Stimulated activated CD4-positive, alpha-beta T cell treated with anti-CD3 and anti-CD28 coated beads, Interleukin-4, amount 100 ng/mL, for 48 hours (primary cell): ENCODE measurements around the gene TOX2.

Experiments
- DNase-seq, 2 donors: peaks; one replicate each; pipeline ENCODE4 v3.0.0-alpha.2; 2020; ENCODE audit warnings: low read depth in 2 of 2

TOX2 gene

DNA sequence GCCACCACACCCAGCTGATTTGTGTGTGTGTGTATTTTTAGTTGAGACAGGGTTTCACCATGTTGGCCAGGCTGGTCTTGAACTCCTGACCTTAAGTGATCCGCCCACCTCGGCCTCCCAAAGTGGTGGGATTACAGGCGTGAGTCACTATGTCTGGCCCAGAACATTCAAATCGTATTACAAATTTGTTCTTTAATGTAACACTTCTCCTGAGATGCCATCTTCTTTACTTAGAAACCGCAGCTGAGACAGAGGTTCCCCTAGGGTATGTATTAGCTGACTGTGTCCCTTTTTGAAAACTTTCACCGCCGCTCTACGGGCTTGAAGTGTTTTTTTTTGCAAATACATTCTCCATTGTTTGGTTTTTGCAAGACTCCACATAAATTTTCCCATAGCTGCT lies 62.6 kb downstream of the TOX2 start:
- no peak for DNase-seq

DNA sequence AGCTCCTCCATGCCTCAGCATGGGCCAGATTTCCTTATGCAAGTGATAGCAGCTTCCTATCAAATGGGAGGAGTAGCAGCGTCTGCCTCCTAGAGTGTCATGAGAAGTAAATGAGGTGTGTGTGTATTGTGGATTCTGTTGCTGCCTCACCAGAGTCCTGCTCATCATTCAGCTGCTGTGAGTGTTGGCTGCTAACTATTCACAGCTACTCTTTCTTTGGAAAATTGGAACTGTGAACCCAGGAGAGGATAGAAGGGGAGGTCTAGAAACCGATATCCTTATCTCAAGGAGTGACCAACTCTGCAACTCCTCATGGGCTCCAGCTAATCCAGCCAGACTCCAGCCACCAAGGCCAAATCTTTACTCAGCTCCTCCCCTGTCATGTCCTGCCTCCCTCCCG lies 63.3 kb downstream of the TOX2 start:
- no peak for DNase-seq

DNA sequence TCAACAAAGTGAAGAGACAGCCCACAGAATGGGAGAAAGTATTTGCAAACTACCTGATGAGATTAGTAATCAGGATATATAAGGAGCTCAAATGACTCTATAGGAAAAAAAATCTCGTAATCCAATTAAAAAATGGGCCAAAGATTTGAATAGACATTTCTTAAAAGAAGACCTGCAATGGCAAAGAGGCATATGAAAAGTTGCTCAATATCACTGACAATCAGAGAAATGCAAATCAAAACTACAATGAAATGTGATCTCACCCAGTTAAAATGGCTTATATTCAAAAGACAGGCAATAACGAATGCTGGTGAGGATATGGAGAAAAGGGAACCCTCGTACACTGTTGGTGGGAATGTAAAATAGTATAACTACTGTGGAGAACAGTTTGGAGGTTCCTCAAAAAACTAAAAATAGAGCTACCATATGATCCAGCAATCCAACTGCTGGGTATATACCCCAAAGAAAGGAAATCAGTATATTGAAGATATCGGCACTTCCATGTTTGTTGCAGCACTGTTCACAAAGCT lies 65.0 kb downstream of the TOX2 start:
- no peak for DNase-seq

DNA sequence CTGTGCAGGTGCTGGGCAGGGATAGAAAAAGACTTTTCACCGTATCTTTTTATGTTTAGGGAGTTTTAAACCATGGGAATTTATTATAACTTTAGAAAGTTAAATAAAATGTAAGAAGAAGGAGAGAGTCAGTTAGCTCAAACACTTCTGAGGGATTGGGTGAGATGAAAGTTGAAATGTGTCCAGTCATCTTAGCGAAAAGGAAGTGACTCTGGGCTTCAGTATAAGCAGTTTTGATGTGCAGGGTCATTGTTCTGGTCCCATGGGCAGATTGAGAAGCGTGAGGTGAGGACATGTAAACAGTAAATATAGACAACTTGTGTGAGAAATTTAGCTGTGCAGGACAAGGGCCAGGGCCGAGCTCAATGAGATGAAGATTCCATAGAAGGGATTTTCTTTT lies 66.9 kb downstream of the TOX2 start:
- no peak for DNase-seq

DNA sequence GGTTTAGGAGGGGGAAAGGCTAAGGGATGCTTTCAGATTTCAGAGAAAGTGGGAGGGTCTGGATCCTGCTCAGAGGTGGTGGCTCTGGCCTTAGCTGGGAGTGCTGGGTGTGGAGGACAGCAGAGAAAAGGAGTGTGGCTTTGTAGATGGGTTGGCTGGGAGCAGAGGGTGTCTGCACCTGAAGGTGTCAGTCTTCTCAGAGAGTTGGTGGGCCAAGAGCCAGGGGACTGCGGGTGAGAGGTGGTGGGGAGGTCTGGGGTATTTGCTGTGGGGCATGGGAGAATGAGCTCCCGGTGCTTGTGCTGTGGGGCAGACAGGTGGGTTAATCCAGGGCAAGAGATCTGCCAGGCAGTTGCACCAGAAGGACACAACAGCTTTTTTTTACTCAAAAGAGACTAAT lies 67.4 kb downstream of the TOX2 start:
- DNase-seq: no peak

DNA sequence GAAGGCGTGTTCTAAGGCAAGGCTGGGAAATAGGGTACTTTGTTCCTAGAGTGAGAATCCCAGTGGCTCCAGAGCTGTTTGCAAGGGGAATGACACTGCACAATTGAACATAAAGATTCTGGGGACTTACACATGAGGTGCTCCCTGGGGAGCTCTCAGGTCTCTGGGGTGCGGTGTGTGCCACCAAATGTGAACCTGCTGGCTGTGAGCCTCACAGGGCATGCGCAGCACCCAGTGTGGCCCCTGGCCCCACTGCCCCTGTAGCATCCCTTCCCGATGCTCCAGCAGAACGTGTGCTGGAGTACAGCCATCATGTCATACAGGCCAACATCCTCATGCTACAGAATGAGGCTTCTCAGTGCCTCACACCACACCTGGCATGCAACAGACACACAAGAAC lies 68.2 kb downstream of the TOX2 start:
- no peak for DNase-seq

DNA sequence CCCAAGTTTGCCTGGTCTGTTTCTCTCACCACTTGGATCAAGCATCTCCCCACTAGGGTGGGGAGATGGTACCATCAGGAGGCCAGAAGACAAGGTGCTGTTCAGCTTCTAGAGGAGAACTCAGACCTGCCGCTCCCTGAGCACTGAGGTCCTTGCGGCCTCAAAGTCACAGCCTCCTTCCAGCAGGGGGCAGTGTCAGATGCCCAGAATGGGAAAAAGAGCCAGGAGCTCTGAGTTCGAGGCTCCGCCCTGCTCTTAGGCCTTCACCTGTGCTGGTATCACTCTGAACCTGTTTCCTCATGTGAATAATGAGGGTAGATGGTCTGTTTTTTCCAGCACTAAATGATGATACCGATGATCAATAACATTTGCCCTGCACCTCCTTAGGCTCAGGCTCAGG lies 68.7 kb downstream of the TOX2 start:
- peak; percentile 47 to 49 for DNase-seq

DNA sequence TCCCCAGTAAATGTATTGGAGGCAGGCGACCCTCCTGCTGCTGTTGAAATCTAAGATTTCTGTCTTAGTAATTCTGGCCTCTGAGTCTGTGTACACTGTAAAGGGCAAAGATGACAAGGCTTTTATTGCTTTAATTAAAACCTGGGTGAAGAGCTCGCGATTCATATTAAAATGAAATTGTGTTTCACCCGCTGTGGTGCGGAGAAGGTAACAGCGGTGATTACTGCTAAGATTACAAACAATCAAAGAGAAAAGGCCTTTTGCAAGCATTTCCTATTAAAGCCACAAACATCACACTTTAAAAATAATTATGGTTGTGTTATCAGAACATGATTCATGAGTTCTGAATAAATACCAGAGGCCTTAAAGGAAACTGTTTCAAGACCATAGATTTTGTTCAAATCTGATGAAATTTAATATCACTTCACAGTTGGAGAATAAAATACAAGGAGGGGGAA lies 69.3 kb downstream of the TOX2 start:
- no peak for DNase-seq

DNA sequence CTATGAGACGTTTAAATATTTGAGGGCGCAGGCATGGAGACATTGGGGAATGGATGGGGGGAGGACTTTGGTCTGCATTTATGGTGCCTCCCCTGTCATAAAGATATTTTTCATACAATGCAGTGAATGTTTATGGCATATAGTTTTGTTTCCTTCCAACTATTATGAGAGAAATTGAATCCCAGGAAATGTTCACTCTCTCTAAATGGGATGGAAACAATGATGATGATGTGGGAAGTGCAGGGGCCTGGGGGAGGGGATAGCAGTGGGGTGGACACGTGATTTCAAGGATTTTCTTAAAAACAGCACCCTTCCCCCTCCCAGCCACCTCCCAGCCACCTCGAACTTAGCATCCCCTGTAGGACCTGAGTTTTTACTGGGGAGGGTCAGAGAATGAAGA lies 69.9 kb downstream of the TOX2 start:
- no peak for DNase-seq

DNA sequence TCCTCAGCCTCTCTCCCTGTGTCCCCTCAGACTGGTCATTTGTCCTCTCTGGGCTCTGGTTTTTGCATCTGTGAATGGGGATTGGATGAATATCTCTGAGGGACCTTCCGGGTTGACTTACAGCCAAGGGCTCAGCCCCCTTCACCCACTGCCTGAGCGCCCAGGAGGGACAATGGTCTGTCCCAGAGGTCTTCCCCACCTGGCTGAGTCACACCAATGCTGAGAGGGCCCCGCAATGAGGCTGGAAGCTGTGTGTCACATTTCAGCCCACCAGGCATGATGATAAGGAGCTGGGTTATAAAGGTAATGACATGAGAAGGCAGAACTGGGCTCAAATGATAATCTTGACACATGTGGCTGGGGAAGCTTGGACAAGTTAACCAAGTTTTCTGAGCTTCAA lies 70.5 kb downstream of the TOX2 start:
- no peak for DNase-seq

DNA sequence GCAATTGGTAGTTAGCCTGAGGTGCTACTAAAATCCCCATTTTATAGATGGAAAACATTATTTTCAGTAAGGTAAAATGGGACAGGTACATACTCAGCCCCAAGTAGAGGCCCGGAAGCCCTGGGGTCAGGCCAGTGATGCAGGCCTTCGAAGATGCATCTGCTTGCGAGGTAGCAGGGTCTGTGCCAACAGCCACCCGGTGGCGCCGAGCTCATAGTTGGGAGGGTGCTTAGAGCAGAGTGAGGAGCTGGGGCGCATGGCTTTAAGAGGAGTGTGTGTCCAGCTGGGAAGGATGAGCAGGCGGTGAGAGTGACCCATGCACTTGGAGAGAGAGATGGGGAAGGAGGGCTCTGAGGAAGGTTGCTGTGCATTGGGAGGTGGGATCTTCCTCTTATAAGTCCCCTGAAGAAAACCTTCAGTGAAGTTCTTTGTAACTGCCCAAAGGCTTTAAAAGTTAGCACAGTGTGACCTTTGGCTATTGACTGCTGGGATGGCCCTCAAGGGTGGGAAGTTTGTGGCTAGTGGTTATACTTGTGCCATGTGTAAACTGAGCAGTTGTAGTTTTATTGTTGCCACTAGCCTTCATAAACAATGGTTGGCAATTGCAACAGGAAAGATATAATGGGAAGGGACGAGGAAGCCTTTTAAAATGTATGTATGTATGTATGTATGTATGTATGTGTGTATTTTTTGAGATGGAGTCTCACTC lies 71.1 kb downstream of the TOX2 start:
- DNase-seq: no peak

DNA sequence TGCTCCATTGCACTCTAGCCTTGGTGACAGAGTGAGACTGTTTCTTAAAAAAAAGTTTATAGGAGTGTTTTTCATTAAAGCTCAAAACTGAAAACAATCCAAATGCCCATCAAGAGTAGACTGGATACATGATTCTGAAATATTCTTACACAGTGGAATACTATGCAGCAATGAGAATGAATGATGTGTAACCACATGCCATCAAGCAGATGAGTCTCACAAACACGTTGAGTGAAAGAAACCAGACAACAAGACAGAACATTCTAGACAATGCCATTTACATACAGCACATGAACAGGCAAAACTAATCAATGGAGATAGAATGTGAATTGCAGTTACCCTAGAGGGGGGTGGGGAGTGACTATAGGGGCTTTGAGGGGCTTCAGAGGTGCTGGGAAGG lies 72.4 kb downstream of the TOX2 start:
- no peak for DNase-seq

DNA sequence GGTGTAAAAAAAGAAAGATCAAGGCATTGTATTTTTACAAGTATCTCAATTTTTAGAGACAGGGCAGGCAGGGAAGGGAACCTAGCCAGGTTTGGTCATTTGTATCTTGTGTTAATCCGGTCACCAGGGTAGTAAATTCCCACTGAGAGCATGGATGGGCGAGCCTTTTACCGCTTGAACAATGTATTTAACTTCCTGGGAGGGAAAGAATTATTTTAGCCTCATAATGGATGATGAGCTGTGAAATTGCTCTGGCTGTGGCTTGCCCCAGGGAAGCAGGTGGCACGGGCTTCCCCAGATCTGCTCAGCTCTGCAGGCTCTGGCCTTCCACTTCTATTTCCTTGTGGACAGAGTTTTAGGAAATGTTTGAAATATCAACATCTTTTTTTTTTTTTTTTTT lies 72.9 kb downstream of the TOX2 start:
- DNase-seq: no peak

DNA sequence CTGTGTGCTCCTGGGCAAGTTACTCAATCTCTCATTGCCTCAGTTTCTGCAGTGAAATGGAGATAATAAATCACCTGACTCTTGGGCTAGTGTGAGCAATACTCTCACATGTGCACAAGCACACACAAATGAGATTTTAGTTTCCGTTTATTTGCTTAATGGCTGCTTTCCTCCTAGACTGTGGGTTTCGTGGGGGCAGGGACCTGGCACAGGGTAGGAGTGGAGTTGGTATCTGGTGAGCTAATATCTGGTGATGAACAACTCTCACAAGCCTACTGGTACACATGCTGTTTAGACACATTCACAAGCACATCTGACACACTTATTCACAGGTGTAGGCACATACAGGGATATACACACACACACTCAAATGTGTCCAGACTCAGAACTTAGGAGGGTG lies 73.8 kb downstream of the TOX2 start:
- no peak for DNase-seq

DNA sequence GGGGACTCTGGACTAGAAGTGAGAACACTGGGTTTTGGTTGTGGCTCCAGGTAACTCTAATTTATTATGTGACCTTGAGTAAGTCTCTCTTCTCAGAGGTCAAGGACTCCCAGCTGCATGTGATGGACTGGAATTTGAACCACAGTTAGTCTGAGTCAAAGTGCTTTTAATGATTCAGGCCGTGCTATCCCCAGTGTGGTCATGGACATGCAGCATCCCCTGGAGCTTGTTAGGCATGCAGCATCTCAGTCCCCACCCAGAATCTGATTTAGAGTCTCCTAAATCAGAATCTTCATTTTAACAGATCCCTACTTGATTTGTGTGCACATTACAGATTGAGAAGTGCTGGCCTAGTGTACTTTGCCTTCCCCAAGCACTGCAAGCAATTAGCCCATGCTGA lies 74.2 kb downstream of the TOX2 start:
- no peak for DNase-seq

DNA sequence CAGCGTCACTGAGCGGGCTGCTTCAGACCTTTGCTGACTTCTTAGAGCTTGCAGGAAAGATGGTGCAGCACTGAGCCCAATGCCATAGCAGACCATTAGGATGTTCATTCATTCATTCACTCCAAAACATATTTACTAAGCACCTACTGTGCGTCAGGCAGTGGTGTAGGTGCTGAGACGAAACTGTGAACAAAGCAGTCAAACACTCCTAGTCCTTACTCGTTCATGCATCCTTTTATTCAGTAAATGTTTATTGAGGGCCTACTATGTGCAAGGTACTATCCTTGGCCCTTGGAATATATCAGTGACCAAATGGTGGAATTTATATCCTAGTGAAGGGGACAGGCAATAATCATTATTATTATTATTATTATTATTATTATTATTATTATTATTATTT lies 76.6 kb downstream of the TOX2 start:
- DNase-seq: no peak

DNA sequence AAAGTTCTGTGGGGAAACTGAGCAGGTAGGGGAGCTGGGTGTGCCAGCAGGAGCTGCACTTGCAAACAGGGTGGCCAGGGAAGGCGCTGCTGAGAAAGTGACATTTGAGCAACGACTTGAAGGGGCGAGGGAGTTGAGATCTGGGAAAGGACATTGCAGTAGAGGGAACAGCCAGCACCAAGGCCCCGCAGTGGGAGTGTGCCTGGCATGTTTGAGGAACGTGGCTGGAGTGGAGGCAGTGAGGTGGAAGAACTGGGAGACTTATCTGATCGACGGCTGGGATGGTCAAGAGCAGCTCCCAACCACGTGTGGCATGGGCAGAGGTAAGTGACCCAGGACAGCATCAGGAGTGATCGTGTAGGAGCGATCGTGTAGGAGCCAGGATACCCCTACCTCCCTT lies 77.3 kb downstream of the TOX2 start:
- no peak for DNase-seq

DNA sequence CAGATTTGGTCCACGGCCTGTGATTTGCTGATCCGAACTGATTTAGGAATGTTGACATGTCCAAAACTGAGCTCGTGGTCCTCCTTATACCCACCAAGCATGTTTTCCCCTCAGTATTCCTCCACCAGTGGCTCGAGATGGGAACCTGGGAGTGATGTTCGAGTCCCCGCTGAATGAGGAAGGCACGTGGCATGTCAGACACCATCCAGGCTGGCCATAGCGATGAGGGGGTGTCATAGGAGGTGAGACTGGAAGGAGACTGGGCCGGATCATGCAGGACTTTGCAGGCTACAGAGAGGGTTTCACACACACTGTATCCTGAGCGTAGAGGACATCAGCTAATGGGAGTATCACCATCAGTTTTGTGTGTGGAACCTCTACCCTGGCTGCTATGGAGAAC lies 78.2 kb downstream of the TOX2 start:
- no peak for DNase-seq

DNA sequence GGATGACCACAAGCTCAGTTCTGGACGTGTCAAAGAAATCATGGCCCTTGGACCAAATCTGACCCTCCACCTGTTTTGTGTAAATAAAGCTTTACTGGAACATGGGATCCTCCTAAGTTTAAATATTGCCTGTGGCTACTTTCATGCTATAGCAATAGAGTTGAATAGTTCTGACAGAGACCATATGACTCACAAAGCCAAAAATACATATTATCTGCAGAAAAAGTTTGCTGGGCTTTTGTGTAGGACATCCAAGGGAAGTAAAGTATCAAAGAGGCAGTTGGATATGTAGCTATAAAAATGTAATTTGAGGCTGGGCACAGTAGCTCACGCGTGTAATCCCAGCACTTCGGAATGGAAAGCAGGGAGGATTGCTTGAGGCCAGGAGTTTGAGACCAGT lies 78.9 kb downstream of the TOX2 start:
- no peak for DNase-seq

DNA sequence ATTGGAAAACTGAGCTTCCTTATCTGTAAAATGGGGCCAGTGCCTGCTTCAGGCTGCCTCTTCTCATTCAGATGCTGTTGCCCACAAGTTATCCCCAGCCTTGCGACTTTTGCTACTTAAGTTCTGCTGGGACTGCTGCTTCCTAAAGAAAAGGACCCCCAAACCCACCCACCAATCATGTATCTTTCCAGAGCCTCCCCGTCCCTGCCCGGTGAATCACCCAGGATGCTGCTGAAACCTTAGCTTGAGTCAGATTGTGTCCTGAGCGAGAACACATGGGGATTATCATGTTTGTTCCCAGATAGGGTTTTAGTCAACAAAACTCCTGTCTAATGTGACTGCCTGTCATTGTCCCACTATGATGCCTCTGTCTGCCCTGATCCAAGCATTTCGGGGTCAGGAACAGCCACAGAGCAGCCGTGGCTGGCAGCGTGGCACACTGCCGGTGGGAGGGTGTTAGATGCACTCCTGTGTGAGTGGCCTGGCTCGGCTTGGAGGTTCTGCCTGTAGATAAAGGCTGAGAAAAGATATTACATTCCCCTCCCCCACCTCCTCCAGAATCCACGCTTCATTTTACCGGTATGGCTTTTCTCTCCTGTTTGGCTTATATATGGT lies 79.9 kb downstream of the TOX2 start:
- DNase-seq: no peak

DNA sequence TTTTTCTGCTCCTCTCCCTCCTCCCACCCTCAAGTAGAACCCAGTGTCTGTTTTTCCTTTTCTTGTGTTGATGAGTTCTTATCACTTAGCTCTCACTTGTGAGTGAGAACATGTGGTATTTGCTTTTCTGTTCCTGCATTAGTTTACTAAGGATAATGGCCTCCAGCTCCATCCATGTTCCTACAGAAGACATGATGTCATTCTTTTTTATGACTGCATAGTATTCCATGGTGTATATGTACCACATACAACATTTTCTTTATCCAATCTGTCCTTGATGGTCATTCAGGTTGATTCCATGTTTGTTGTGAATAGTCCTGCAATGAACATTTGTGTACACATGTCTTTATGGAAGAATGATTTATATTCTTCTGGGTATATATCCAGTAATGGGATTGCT lies 81.0 kb downstream of the TOX2 start:
- no peak for DNase-seq

DNA sequence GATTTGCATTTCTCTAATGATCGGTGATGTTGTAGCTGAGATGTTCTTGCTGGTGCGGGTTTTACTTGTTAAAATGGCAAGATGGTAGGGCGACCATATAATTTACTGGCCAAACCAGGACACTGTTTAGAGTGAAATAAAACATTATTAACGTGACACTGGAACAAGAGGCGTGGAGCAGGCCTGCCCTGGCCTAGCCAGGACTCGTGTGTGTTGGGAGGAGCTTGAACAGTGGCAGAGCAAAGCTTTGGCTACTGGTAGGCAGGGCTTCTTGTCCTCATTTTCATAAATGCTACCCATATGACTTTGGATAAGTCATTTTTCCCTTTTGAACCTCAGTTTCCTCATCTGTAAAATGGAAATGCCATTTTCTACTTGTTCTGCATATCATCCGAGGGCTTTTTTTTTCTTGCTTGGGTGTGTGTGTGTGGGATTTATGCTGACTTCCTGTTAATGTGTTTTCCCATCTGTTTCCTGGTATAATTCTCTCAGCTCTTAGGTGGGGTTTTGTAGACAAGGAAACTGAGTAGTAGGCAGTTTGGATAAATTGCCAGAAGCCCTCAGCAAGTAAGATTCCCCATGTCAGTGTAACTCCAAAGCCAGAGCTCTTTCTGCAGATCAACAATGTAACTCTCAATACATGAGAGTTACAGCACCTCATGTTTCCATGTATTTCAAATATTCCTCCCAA lies 81.7 kb downstream of the TOX2 start:
- DNase-seq: no peak

DNA sequence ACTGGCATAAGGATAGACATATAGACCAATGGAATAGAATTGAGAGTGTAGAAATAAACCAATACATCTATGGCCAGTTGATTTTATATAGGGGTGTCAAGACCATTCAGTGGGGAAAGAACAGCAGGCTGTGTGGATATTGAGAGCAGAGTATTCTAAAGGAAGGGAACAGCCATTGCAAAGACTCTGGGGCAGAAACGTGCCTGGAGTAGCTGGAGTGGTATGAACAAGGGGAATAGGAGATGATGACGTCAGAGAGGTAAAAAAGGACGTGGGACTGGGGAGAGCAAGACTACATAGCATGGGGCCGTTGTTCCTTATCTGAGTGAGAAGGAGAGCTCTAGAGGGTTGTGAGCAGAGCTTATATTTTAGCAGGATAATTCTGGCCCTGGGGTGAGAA lies 85.2 kb downstream of the TOX2 start:
- no peak for DNase-seq
